ENCODE data around the gene PSTPIP1. TPM values are rescaled to one million over a fixed set of nuclear protein-coding genes. Genes with fewer than 3 reads are reported as not detected.

Gene PSTPIP1
- total and polyA plus RNA-seq, 2 of the 13 experiments (the other 11 are each of a cell fraction or from before 2014, with no cell fraction given): 4.4 to 8.7 TPM

DNA sequence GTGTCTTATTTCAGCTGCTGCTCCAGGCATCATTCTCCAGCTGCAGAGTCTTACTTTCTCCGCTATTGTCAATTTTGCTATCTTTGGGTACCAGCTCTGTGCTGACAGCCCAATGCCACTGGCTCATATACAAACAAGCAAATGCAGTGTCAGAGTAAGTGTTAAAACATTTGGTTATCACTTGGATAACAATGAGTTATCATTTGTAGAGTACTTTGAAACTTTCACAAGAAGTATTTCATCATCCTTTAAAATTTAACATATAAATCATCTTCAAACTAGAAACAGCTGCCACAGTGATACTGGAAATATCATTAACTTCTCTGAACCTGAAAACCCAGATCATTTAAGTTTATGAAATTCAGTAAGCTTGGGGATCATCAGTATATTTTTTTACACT is 62.1 kb downstream of the PSTPIP1 start:
- Histone ChIP-seq H3K27ac (ENCODE audit: extremely low read length, insufficient read depth, low read length) (no peak overlapping the region), H3K4me2 (ENCODE audit: low read depth, low read length) (no peak overlapping the region), H2AFZ (ENCODE audit: low read length) (no peak overlapping the region), H3K36me3 (replicated peaks in 1 of 2; ENCODE audit: control insufficient read depth in 1 of 2, insufficient read depth in 2 of 2, low read length in 2 of 2) (peaks cover 1 to 12% of the 10 kb centered on the region in 2 experiments; a peak in 4 of 5 replicates), H3K79me2 (ENCODE audit: insufficient read depth, low read length) (peaks cover 7% of the 10 kb centered on the region), H3K9me3 (ENCODE audit: low read length) (no peaks in the 10 kb centered on the region), H3K4me3 (replicated peaks in 1 of 3; ENCODE audit: insufficient read depth in 1 of 3, low read depth in 2 of 3, low read length in 3 of 3) (no peak overlapping the region), H3K27me3 (ENCODE audit: control insufficient read depth in 1 of 2, insufficient read depth in 2 of 2, low read length in 2 of 2) (no peaks in the 10 kb centered on the region), H4K20me1 (ENCODE audit: insufficient read depth, low read length) (peaks cover 17% of the 10 kb centered on the region), H3K9ac (ENCODE audit: insufficient read depth, low read depth, low read length) (no peak overlapping the region), H3K4me1 (ENCODE audit: insufficient read depth, low read length) (peaks cover 23% of the 10 kb centered on the region)
- BruUV-seq (replicated peaks): no TSS peak
- ATAC-seq (no peak), FAIRE-seq (no peak), DNase-seq (ENCODE audit: low spot score) (no peak)
- CTCF ChIA-PET (ENCODE audit: low intra/inter-chr PET ratio, low total read pairs): no interaction called here
- TF ChIP-seq, protein P1, sequence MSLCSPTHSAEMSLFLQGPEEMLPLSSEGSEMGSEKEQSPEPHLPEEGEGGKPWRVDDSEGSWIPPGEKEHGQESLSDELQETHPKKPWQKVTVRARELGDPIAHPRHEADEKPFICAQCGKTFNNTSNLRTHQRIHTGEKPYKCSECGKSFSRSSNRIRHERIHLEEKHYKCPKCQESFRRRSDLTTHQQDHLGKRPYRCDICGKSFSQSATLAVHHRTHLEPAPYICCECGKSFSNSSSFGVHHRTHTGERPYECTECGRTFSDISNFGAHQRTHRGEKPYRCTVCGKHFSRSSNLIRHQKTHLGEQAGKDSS (CRISPR knock-in tag; IDR thresholded peaks at IDR 0.05; ENCODE audit: borderline replicate concordance, low read depth): no peak
- TF ChIP-seq ATF7 (IDR thresholded peaks at IDR 0.05) (0 out of 2 replicates have a peak, but pooled peaks have one; percentile 34), ATF7 (CRISPR knock-in tag; IDR thresholded peaks at IDR 0.05) (no peak)
- TF ChIP-seq, protein P2, sequence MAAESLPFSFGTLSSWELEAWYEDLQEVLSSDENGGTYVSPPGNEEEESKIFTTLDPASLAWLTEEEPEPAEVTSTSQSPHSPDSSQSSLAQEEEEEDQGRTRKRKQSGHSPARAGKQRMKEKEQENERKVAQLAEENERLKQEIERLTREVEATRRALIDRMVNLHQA (CRISPR knock-in tag; IDR thresholded peaks at IDR 0.05): no peak
- WGBS (ENCODE audit: low lambda C conversion rate): 93% methylated on average over 1 of the region's 1 CpG
- POLR2A ChIA-PET: no interaction called here
- intact Hi-C loops (cut with micrococcal nuclease; ENCODE audit: unreplicated experiment) (no loop called here), in situ Hi-C loops (cut with HindIII; ENCODE audit: extremely low pct_ligation_motif_present, low pct_unique_long_range_greater_than_20kb) (no loop called here)

DNA sequence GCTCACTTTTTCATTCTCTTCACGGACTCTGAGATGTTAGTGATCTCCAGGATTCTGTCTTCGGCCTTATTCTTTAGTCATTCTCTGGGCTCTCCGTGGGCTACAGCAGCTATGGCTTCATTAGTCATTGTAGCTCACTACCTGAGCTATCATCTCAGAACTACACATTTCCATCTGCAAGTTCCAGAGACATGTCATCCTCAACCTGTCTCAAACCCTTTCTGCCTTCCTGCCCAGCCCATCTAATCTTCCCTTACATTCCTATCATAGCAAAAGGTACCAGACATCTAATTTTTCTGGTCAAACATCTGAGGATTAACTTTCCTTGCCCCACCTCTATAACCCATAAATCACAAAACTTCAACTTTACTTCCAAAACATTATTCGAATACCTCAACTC is 62.8 kb downstream of the PSTPIP1 start:
- ChIA-PET POLR2A (no interaction called here), CTCF (ENCODE audit: low intra/inter-chr PET ratio, low total read pairs) (no interaction called here)
- Histone ChIP-seq H4K20me1 (ENCODE audit: insufficient read depth, low read length) (peaks cover 17% of the 10 kb centered on the region), H3K9me3 (ENCODE audit: low read length) (no peaks in the 10 kb centered on the region), H3K79me2 (ENCODE audit: insufficient read depth, low read length) (peaks cover 7% of the 10 kb centered on the region), H3K27ac (ENCODE audit: extremely low read length, insufficient read depth, low read length) (no peak overlapping the region), H3K27me3 (ENCODE audit: control insufficient read depth in 1 of 2, insufficient read depth in 2 of 2, low read length in 2 of 2) (no peaks in the 10 kb centered on the region), H2AFZ (ENCODE audit: low read length) (no peak overlapping the region), H3K4me1 (ENCODE audit: insufficient read depth, low read length) (peaks cover 23% of the 10 kb centered on the region), H3K9ac (ENCODE audit: insufficient read depth, low read depth, low read length) (no peak overlapping the region), H3K4me3 (replicated peaks in 1 of 3; ENCODE audit: insufficient read depth in 1 of 3, low read depth in 2 of 3, low read length in 3 of 3) (no peak overlapping the region), H3K4me2 (ENCODE audit: low read depth, low read length) (no peak overlapping the region), H3K36me3 (replicated peaks in 1 of 2; ENCODE audit: control insufficient read depth in 1 of 2, insufficient read depth in 2 of 2, low read length in 2 of 2) (peaks cover 1 to 8% of the 10 kb centered on the region in 2 experiments; a peak in 2 of 5 replicates)
- DNase-seq (ENCODE audit: low spot score) (no peak), FAIRE-seq (no peak), ATAC-seq (no peak)
- in situ Hi-C loops (cut with HindIII; ENCODE audit: extremely low pct_ligation_motif_present, low pct_unique_long_range_greater_than_20kb): no loop called here
- TSS peak; percentile 15 for BruUV-seq (replicated peaks)
- intact Hi-C loops (cut with micrococcal nuclease; ENCODE audit: unreplicated experiment): no loop called here
- WGBS (ENCODE audit: low lambda C conversion rate): 92% methylated on average over 4 of the region's 4 CpGs
- no peak for TF ChIP-seq POGZ (CRISPR knock-in tag; IDR thresholded peaks at IDR 0.05)
- TF ChIP-seq, protein P3, sequence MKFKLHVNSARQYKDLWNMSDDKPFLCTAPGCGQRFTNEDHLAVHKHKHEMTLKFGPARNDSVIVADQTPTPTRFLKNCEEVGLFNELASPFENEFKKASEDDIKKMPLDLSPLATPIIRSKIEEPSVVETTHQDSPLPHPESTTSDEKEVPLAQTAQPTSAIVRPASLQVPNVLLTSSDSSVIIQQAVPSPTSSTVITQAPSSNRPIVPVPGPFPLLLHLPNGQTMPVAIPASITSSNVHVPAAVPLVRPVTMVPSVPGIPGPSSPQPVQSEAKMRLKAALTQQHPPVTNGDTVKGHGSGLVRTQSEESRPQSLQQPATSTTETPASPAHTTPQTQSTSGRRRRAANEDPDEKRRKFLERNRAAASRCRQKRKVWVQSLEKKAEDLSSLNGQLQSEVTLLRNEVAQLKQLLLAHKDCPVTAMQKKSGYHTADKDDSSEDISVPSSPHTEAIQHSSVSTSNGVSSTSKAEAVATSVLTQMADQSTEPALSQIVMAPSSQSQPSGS (CRISPR knock-in tag; IDR thresholded peaks at IDR 0.05): no peak
- no peak for TF ChIP-seq RFXAP (CRISPR knock-in tag; IDR thresholded peaks at IDR 0.05; ENCODE audit: borderline replicate concordance)
- TF ChIP-seq TEAD3 (CRISPR knock-in tag; optimal IDR thresholded peaks at IDR 0.05; ENCODE audit: borderline replicate concordance): no peak
- TF ChIP-seq ZNF660 (CRISPR knock-in tag; IDR thresholded peaks at IDR 0.05; ENCODE audit: borderline replicate concordance, low read depth): no peak
- TF ChIP-seq CEBPG (CRISPR knock-in tag; IDR thresholded peaks at IDR 0.05): no peak

Measured in HepG2 (cell line).